Caco-2 (cell line): ENCODE data around the gene TMTC2. TPM values are rescaled to one million over a fixed set of nuclear protein-coding genes. Genes with fewer than 3 reads are reported as not detected.

Experiments
- BruUV-seq: library from RNA; stranded (reverse); fragments of 400-500 nt; replicated peaks from 2 replicates; lab custom pipeline; 2021; lab: Mats Ljungman, UMichigan
- CTCF ChIA-PET: fragments of 300-600 bp; sonication (Branson Sonifier 250); formaldehyde crosslinking; loops from one replicate; lab custom pipeline; 2022; ENCODE audit warnings: antibody characterized with exemption; lab: Charles Lee
- POLR2A ChIA-PET: fragments of 300-600 bp; sonication (Branson Sonifier 250); formaldehyde crosslinking; loops from one replicate; lab custom pipeline; 2022; ENCODE audit warnings: antibody characterized with exemption; lab: Charles Lee
- DNase-seq, 2 experiments: peaks; one replicate each; pipeline versions ENCODE4 v3.0.0 to v3.0.0-alpha.2; 2020 to 2022
- H3K27me3 ChIP-seq: replicated peaks from 2 replicates; pipeline ENCODE4 v1.6.0; 2011; ENCODE audit warnings: low read length; ENCODE audit not compliant: control insufficient read depth, insufficient read depth
- H3K36me3 ChIP-seq: 2 replicates; pipeline ENCODE4 v1.5.1; 2011; ENCODE audit warnings: low read length; ENCODE audit not compliant: control insufficient read depth, insufficient read depth
- H3K4me1 ChIP-seq: fragments of 250-450 bp; sonication (Bioruptor Pico); 2 replicates; pipeline ENCODE4 v1.5.1; 2020; ENCODE audit warnings: mild to moderate bottlenecking
- H3K4me3 ChIP-seq: 2 replicates; pipeline ENCODE4 v1.5.1; 2011; ENCODE audit warnings: low read depth, mild to moderate bottlenecking, control low read depth, low read length
- H3K9me3 ChIP-seq: fragments of 250-450 bp; sonication (Bioruptor Pico); 2 replicates; pipeline ENCODE4 v1.5.1; 2020; ENCODE audit warnings: mild to moderate bottlenecking, moderate library complexity
- H3K27ac Mint-ChIP-seq: one replicate; pipeline ENCODE4 v1.8.0; 2022; ENCODE audit warnings: mixed read lengths; ENCODE audit not compliant: unreplicated experiment
- H3K27me3 Mint-ChIP-seq: one replicate; pipeline ENCODE4 v1.8.0; 2022; ENCODE audit warnings: mixed read lengths; ENCODE audit not compliant: insufficient read depth, unreplicated experiment
- H3K36me3 Mint-ChIP-seq: one replicate; pipeline ENCODE4 v1.8.0; 2022; ENCODE audit warnings: mild to moderate bottlenecking, mixed read lengths; ENCODE audit not compliant: insufficient read depth, unreplicated experiment
- H3K4me1 Mint-ChIP-seq: one replicate; pipeline ENCODE4 v1.8.0; 2022; ENCODE audit warnings: low read depth, mixed read lengths; ENCODE audit not compliant: unreplicated experiment
- H3K4me3 Mint-ChIP-seq: one replicate; pipeline ENCODE4 v1.8.0; 2022; ENCODE audit warnings: mild to moderate bottlenecking, moderate library complexity, mixed read lengths; ENCODE audit not compliant: unreplicated experiment
- H3K9me3 Mint-ChIP-seq: one replicate; pipeline ENCODE4 v1.8.0; 2022; ENCODE audit warnings: mixed read lengths; ENCODE audit not compliant: unreplicated experiment
- CTCF ChIP-seq, 2 experiments: fragments of 200-600 bp in 1 of 2; IDR thresholded peaks; 1 replicate in 1 of 2; 2 replicates in 1 of 2; pipeline versions ENCODE4 v1.5.1 to v1.8.0; 2011 to 2022; ENCODE audit warnings: antibody characterized with exemption in 1 of 2, control low read depth in 1 of 2, inconsistent platforms in 1 of 2, low read depth in 1 of 2, low read length in 1 of 2, mild to moderate bottlenecking in 1 of 2, moderate library complexity in 1 of 2; ENCODE audit not compliant: insufficient read depth in 1 of 2, severe bottlenecking in 1 of 2, unreplicated experiment in 1 of 2
- intact Hi-C: fragments of 100-400 bp; cut with micrococcal nuclease; formaldehyde crosslinking; loops from one replicate; pipeline ENCODE4 v1.10.0; 2022; ENCODE audit not compliant: unreplicated experiment
- total RNA-seq: library from RNA; stranded (reverse); gene quantifications from 2 replicates; pipeline ENCODE4 v1.2.3, GENCODE V29; 2022

The TMTC2 gene
- total RNA-seq, 1 experiment from 2014 or later: 2.2 TPM

- Mint-ChIP-seq H3K9me3 (peaks cover 19% of the 10 kb centered on the region), H3K4me3 (no peak overlapping the region), H3K27ac (no peak overlapping the region), H3K27me3 (no peaks in the 10 kb centered on the region), H3K36me3 (peaks cover 6% of the 10 kb centered on the region), H3K4me1 (no peaks in the 10 kb centered on the region)
- Histone ChIP-seq H3K9me3 (no peaks in the 10 kb centered on the region), H3K27me3 (no peaks in the 10 kb centered on the region), H3K36me3 (no peaks in the 10 kb centered on the region), H3K4me1 (no peaks in the 10 kb centered on the region), H3K4me3 (no peak overlapping the region)
- BruUV-seq: no TSS peak
- no peak for DNase-seq
- intact Hi-C loops: no loop called here
- ChIA-PET POLR2A (no interaction called here), CTCF (no interaction called here)
- TF ChIP-seq CTCF (IDR thresholded peaks at IDR 0.05; ENCODE audit: insufficient read depth in 1 of 2, low read depth in 1 of 2, low read length in 1 of 2, severe bottlenecking in 1 of 2, unreplicated experiment in 1 of 2): no peak
These were observed 21.6 kb downstream of the TMTC2 start for GRCh38 chr12:82708061-82708879.

- Mint-ChIP-seq H3K4me1 (no peaks in the 10 kb centered on the region), H3K27ac (no peak overlapping the region), H3K9me3 (peaks cover 20% of the 10 kb centered on the region), H3K27me3 (no peaks in the 10 kb centered on the region), H3K36me3 (peaks cover 6% of the 10 kb centered on the region), H3K4me3 (no peak overlapping the region)
- no peaks in the 10 kb centered on the region for H3K27me3 ChIP-seq
- ChIA-PET CTCF (no interaction called here), POLR2A (no interaction called here)
- H3K9me3 ChIP-seq: no peaks in the 10 kb centered on the region
- TF ChIP-seq CTCF (IDR thresholded peaks at IDR 0.05; ENCODE audit: insufficient read depth in 1 of 2, low read depth in 1 of 2, low read length in 1 of 2, severe bottlenecking in 1 of 2, unreplicated experiment in 1 of 2): no peak
- BruUV-seq: no TSS peak
- intact Hi-C loops: no loop called here
- no peak for DNase-seq
- H3K36me3 ChIP-seq: no peaks in the 10 kb centered on the region
- no peak overlapping the region for H3K4me3 ChIP-seq
- H3K4me1 ChIP-seq: no peaks in the 10 kb centered on the region
These were observed 23.2 kb downstream of the TMTC2 start for GRCh38 chr12:82709794-82710355.

GRCh38 chr12:82710741-82711140 is 24.0 kb downstream of the TMTC2 start:
- Histone ChIP-seq H3K4me1 (no peaks in the 10 kb centered on the region), H3K9me3 (no peaks in the 10 kb centered on the region), H3K27me3 (no peaks in the 10 kb centered on the region), H3K36me3 (no peaks in the 10 kb centered on the region), H3K4me3 (no peak overlapping the region)
- ChIA-PET CTCF (no interaction called here), POLR2A (no interaction called here)
- no peak overlapping the region for H3K27ac Mint-ChIP-seq
- H3K9me3 Mint-ChIP-seq: peaks cover 20% of the 10 kb centered on the region
- H3K4me1 Mint-ChIP-seq: no peaks in the 10 kb centered on the region
- TF ChIP-seq CTCF (IDR thresholded peaks at IDR 0.05; ENCODE audit: insufficient read depth in 1 of 2, low read depth in 1 of 2, low read length in 1 of 2, severe bottlenecking in 1 of 2, unreplicated experiment in 1 of 2): no peak
- no peak overlapping the region for H3K4me3 Mint-ChIP-seq
- BruUV-seq: no TSS peak
- no peak for DNase-seq
- intact Hi-C loops: no loop called here
- H3K27me3 Mint-ChIP-seq: no peaks in the 10 kb centered on the region
- H3K36me3 Mint-ChIP-seq: peaks cover 6% of the 10 kb centered on the region
